ENCODE data around the gene SCAPER. TPM values are rescaled to one million over a fixed set of nuclear protein-coding genes. Genes with fewer than 3 reads are reported as not detected.

SCAPER gene
- polyA plus RNA-seq, 2 of the 4 experiments (the other 2 are of a cell fraction) = 4.9 to 5.5 TPM

- Histone ChIP-seq H3K4me2 (no peak overlapping the region), H3K27ac (no peak overlapping the region), H3K4me3 (no peak overlapping the region), H3K4me1 (peaks cover 9% of the 10 kb centered on the region; the same call in 2 of the 3 replicates), H3K9me3 (no peaks in the 10 kb centered on the region)
- DNase-seq (ENCODE audit: low read depth in 1 of 2, low spot score in 1 of 2) = no peak
- CTCF ChIA-PET = interaction anchor here (0.6 to 3.0 kb wide), 4 partner anchors 11 to 885 kb away, joined by 3 to 11 read pairs (median 8); no protein-coding TSS in a partner anchor
- ATAC-seq = no peak
- TF ChIP-seq CEBPB (IDR thresholded peaks at IDR 0.05) (no peak), KDM5A (IDR thresholded peaks at IDR 0.05) (no peak), PBX3 (IDR thresholded peaks at IDR 0.05) (no peak), SREBF2 (IDR thresholded peaks at IDR 0.05) (no peak), REST (IDR thresholded peaks at IDR 0.05) (no peak), JUN (IDR thresholded peaks at IDR 0.05) (no peak), CBX2 (IDR thresholded peaks at IDR 0.05; ENCODE audit: borderline replicate concordance, low read depth) (no peak), MAFK (IDR thresholded peaks at IDR 0.05; ENCODE audit: partially characterized antibody) (no peak), MAX (IDR thresholded peaks at IDR 0.05) (no peak), RCOR1 (IDR thresholded peaks at IDR 0.05; ENCODE audit: low read depth, low read length) (no peak), HES2 (IDR thresholded peaks at IDR 0.05) (no peak), ESRRA (IDR thresholded peaks at IDR 0.05; ENCODE audit: borderline replicate concordance, low read length) (no peak), PHF8 (IDR thresholded peaks at IDR 0.05; ENCODE audit: borderline replicate concordance, low read depth) (no peak), ZNF302 (CRISPR knock-in tag; IDR thresholded peaks at IDR 0.05) (no peak), NFE2L2 (conservative IDR thresholded peaks at IDR 0.05; ENCODE audit: low read length) (no peak), KDM1A (IDR thresholded peaks at IDR 0.05; ENCODE audit: low read depth) (no peak)
- 79% methylated on average over 3 of the region's 3 CpGs for WGBS (ENCODE audit: missing lambda C conversion rate)
- no peak for FAIRE-seq
- POLR2A ChIA-PET = interaction anchor here (2.3 kb wide), 1 partner anchor 8 kb away, joined by 16 read pairs; the partner anchor contains the start of gene ISL2
Observed at GRCh38 chr15:76344893-76345582, 560.1 kb downstream of the SCAPER start.

- CTCF ChIA-PET = interaction anchor here (0.7 to 2.9 kb wide), 2 partner anchors 13 to 37 kb away, joined by 5 to 11 read pairs; no protein-coding TSS in a partner anchor
- 87% methylated on average over 16 of the region's 16 CpGs for WGBS (ENCODE audit: missing lambda C conversion rate)
- no peak for TF ChIP-seq REST (IDR thresholded peaks at IDR 0.05)
- no peak for TF ChIP-seq ZSCAN20 (CRISPR knock-in tag; IDR thresholded peaks at IDR 0.05)
- TF ChIP-seq NR3C1 (IDR thresholded peaks at IDR 0.05) = no peak
- TF ChIP-seq MAX (IDR thresholded peaks at IDR 0.05) = no peak
- no peak for TF ChIP-seq FOSL2 (IDR thresholded peaks at IDR 0.05)
- TF ChIP-seq FOSL2 (CRISPR knock-in tag; IDR thresholded peaks at IDR 0.05) = no peak
- no peak for TF ChIP-seq SREBF2 (IDR thresholded peaks at IDR 0.05)
- TF ChIP-seq CTCF (IDR thresholded peaks at IDR 0.05) = no peak
- no peak for TF ChIP-seq RFX5 (IDR thresholded peaks at IDR 0.05)
- TF ChIP-seq CBX2 (IDR thresholded peaks at IDR 0.05; ENCODE audit: borderline replicate concordance, low read depth) = no peak
- TF ChIP-seq ZFP36 (IDR thresholded peaks at IDR 0.05; ENCODE audit: borderline replicate concordance, partially characterized antibody) = no peak
- TF ChIP-seq CBX8 (IDR thresholded peaks at IDR 0.05) = no peak
- no peak for TF ChIP-seq TP53 (CRISPR knock-in tag; IDR thresholded peaks at IDR 0.05)
Observed at GRCh38 chr15:76343313-76343996, 561.7 kb downstream of the SCAPER start.

More at GRCh38 chr15:76343313-76343996, 561.7 kb downstream of the SCAPER start:
- ATAC-seq = no peak
- DNase-seq (ENCODE audit: low read depth in 1 of 2, low spot score in 1 of 2) = no peak
- H3K27ac ChIP-seq = no peak overlapping the region
- no peaks in the 10 kb centered on the region for H3K9me3 ChIP-seq
- POLR2A ChIA-PET = no interaction called here
- peaks cover 2% of the 10 kb centered on the region; the same call in 1 of the 3 replicates for H3K4me1 ChIP-seq
- no peak overlapping the region for H3K4me2 ChIP-seq
- no peak overlapping the region for H3K4me3 ChIP-seq
- no peak for FAIRE-seq

Data from A549 (cell line).